ENCODE results near the gene CSF1.
A peak's percentile ranks its signal among the peaks of the same experiment; 100 is the strongest.
"Not testable (repeated sequence)": the region's sequence is repeated elsewhere in the genome, so short reads cannot be mapped to it uniquely, and the experiment has no call there.

The CSF1 gene

GRCh38 chr1:109942434-109942833 lies 31.8 kb downstream of the CSF1 start:
- no peak for DNase-seq

GRCh38 chr1:109944541-109944940 lies 33.9 kb downstream of the CSF1 start:
- DNase-seq: no peak

GRCh38 chr1:109946511-109946910 lies 35.9 kb downstream of the CSF1 start:
- DNase-seq: no peak

- DNase-seq: no peak
Measured at GRCh38 chr1:109947582-109948284, 37.1 kb downstream of the CSF1 start.

GRCh38 chr1:109948285-109948630 lies 37.6 kb downstream of the CSF1 start:
- DNase-seq: no peak

GRCh38 chr1:109950038-109950437 lies 39.4 kb downstream of the CSF1 start:
- no peak for DNase-seq

- no peak for DNase-seq
Measured at GRCh38 chr1:109950509-109950908, 39.9 kb downstream of the CSF1 start.

- not testable (repeated sequence) for DNase-seq
Measured at GRCh38 chr1:109951501-109951900, 40.9 kb downstream of the CSF1 start.

- DNase-seq: no peak
Measured at GRCh38 chr1:109954041-109954512, 43.4 kb downstream of the CSF1 start.

- DNase-seq: no peak
Measured at GRCh38 chr1:109959632-109959973, 49.0 kb downstream of the CSF1 start.

GRCh38 chr1:109959974-109960744 lies 49.5 kb downstream of the CSF1 start:
- DNase-seq: peak; percentile 57

GRCh38 chr1:109960745-109961094 lies 50.1 kb downstream of the CSF1 start:
- DNase-seq: no peak

- no peak for DNase-seq
Measured at GRCh38 chr1:109963864-109964263, 53.2 kb downstream of the CSF1 start.

- DNase-seq: no peak
Measured at GRCh38 chr1:109969146-109969829, 58.6 kb downstream of the CSF1 start.

- no peak for DNase-seq
Measured at GRCh38 chr1:109969907-109970306, 59.3 kb downstream of the CSF1 start.

GRCh38 chr1:109971559-109971958 lies 60.9 kb downstream of the CSF1 start:
- DNase-seq: no peak

- no peak for DNase-seq
Measured at GRCh38 chr1:109974191-109974590, 63.5 kb downstream of the CSF1 start.

GRCh38 chr1:109975718-109976117 lies 65.1 kb downstream of the CSF1 start:
- no peak for DNase-seq

GRCh38 chr1:109976762-109977161 lies 66.1 kb downstream of the CSF1 start:
- no peak for DNase-seq

- no peak for DNase-seq
Measured at GRCh38 chr1:109977225-109977624, 66.6 kb downstream of the CSF1 start.

GRCh38 chr1:109977657-109978378 lies 67.2 kb downstream of the CSF1 start:
- no peak for DNase-seq

- no peak for DNase-seq
Measured at GRCh38 chr1:109978761-109979488, 68.3 kb downstream of the CSF1 start.
